ENCODE data around the gene CNTN1.

Gene CNTN1

GRCh38 chr12:41120211-41120610 is 428.0 kb downstream of the CNTN1 start:
- DNase-seq (ENCODE audit: low read depth) = no peak
- H3K9me3 ChIP-seq (ENCODE audit: control insufficient read depth, low read length) = no peaks in the 10 kb centered on the region
- no peak overlapping the region for H3K4me3 ChIP-seq (ENCODE audit: low read length)
- no peak overlapping the region for H3K9ac ChIP-seq (ENCODE audit: low read length)
- H3K4me1 ChIP-seq (ENCODE audit: control insufficient read depth, insufficient read depth, low read length) = peaks cover 4% of the 10 kb centered on the region
- no peaks in the 10 kb centered on the region for H3K36me3 ChIP-seq (ENCODE audit: control insufficient read depth, insufficient read depth, low read length, severe bottlenecking)
- H3K27me3 ChIP-seq (replicated peaks; ENCODE audit: control insufficient read depth, insufficient read depth, low read length) = no peaks in the 10 kb centered on the region

- H3K9me3 ChIP-seq (ENCODE audit: control insufficient read depth, low read length) = peaks cover 2% of the 10 kb centered on the region
- H3K36me3 ChIP-seq (ENCODE audit: control insufficient read depth, insufficient read depth, low read length, severe bottlenecking) = no peaks in the 10 kb centered on the region
- DNase-seq (ENCODE audit: low read depth) = no peak
- H3K27me3 ChIP-seq (replicated peaks; ENCODE audit: control insufficient read depth, insufficient read depth, low read length) = no peaks in the 10 kb centered on the region
- H3K4me3 ChIP-seq (ENCODE audit: low read length) = no peak overlapping the region
- peaks cover 4% of the 10 kb centered on the region for H3K4me1 ChIP-seq (ENCODE audit: control insufficient read depth, insufficient read depth, low read length)
- H3K9ac ChIP-seq (ENCODE audit: low read length) = no peak overlapping the region
These were observed 429.1 kb downstream of the CNTN1 start for GRCh38 chr12:41121374-41121773.
